SK-N-SH treated with all-trans-retinoic acid at 6 μM for 48 hours (cell line): ENCODE data around the gene BTNL9.

ENCODE experiments used
- ATAC-seq: fragments of 200-7000 bp; cut with Tn5 transposase; 3 replicates; pipeline ENCODE4 v1.9.1; 2020; ENCODE audit warnings: mild to moderate bottlenecking, moderate library complexity
- ARNTL ChIP-seq: fragments of 450-650 bp; formaldehyde crosslinking; IDR thresholded peaks from 2 replicates; pipeline ENCODE4 v1.5.0; 2020; ENCODE audit warnings: low read depth, mild to moderate bottlenecking, moderate library complexity, borderline replicate concordance
- BACH2 ChIP-seq: fragments of 250-450 bp; sonication (Bioruptor Pico); IDR thresholded peaks from 2 replicates; pipeline ENCODE4 v1.9.0; 2021; ENCODE audit warnings: mild to moderate bottlenecking, borderline replicate concordance
- CSDC2 ChIP-seq: fragments of 250-450 bp; sonication (Bioruptor Pico); IDR thresholded peaks from 2 replicates; pipeline ENCODE4 v1.5.0; 2020; ENCODE audit warnings: mild to moderate bottlenecking, moderate library complexity
- ESRRG ChIP-seq: fragments of 250-450 bp; sonication (Bioruptor Pico); IDR thresholded peaks from 2 replicates; pipeline ENCODE4 v1.6.1; 2021; ENCODE audit warnings: mild to moderate bottlenecking
- GLIS3 ChIP-seq: fragments of 250-450 bp; sonication (Bioruptor Pico); IDR thresholded peaks from 2 replicates; pipeline ENCODE4 v1.5.0; 2020; ENCODE audit warnings: mild to moderate bottlenecking, moderate library complexity
- ISL1 ChIP-seq: fragments of 250-450 bp; sonication (Bioruptor Pico); IDR thresholded peaks from 2 replicates; pipeline ENCODE4 v2.1.2; 2022; ENCODE audit warnings: mild to moderate bottlenecking, moderate library complexity
- OSR1 ChIP-seq: fragments of 250-450 bp; sonication (Bioruptor Pico); IDR thresholded peaks from 2 replicates; pipeline ENCODE4 v1.8.0; 2022; ENCODE audit warnings: moderate library complexity, mild to moderate bottlenecking, inconsistent platforms
- PPARA ChIP-seq: fragments of 250-450 bp; sonication (Bioruptor Pico); IDR thresholded peaks from 2 replicates; pipeline ENCODE4 v1.5.0; 2020; ENCODE audit warnings: mild to moderate bottlenecking, borderline replicate concordance
- RARB ChIP-seq: fragments of 250-450 bp; sonication (Bioruptor Pico); IDR thresholded peaks from 2 replicates; pipeline ENCODE4 v1.8.0; 2021; ENCODE audit warnings: mild to moderate bottlenecking, moderate library complexity
- SNAI2 ChIP-seq: fragments of 250-450 bp; sonication (Bioruptor Pico); IDR thresholded peaks from 2 replicates; pipeline ENCODE4 v1.5.0; 2020; ENCODE audit warnings: mild to moderate bottlenecking, moderate library complexity
- TOX ChIP-seq: fragments of 250-450 bp; sonication (Bioruptor Pico); IDR thresholded peaks from 2 replicates; pipeline ENCODE4 v1.8.0; 2021; ENCODE audit warnings: mild to moderate bottlenecking, moderate library complexity, borderline replicate concordance
- ZC3H10 ChIP-seq: fragments of 250-450 bp; sonication (Bioruptor Pico); IDR thresholded peaks from 2 replicates; pipeline ENCODE4 v1.5.1; 2021; ENCODE audit warnings: mild to moderate bottlenecking, moderate library complexity
- ZFP3 ChIP-seq: fragments of 250-450 bp; sonication (Bioruptor Pico); IDR thresholded peaks from 2 replicates; pipeline ENCODE4 v1.5.0; 2020; ENCODE audit warnings: mild to moderate bottlenecking, moderate library complexity
- ZFP30 ChIP-seq: fragments of 450-650 bp; formaldehyde crosslinking; IDR thresholded peaks from 2 replicates; pipeline ENCODE4 v1.5.0; 2022; ENCODE audit warnings: mild to moderate bottlenecking, moderate library complexity
- ZNF565 ChIP-seq: fragments of 450-650 bp; formaldehyde crosslinking; conservative IDR thresholded peaks from 2 replicates; pipeline ENCODE4 v1.5.0; 2020; ENCODE audit warnings: low read depth, mild to moderate bottlenecking, moderate library complexity
- ZNF70 ChIP-seq: fragments of 450-650 bp; formaldehyde crosslinking; IDR thresholded peaks from 2 replicates; pipeline ENCODE4 v1.5.0; 2020; ENCODE audit warnings: mild to moderate bottlenecking, moderate library complexity
- ZNF8 ChIP-seq: fragments of 450-650 bp; formaldehyde crosslinking; IDR thresholded peaks from 2 replicates; pipeline ENCODE4 v1.5.0; 2020; ENCODE audit warnings: mild to moderate bottlenecking, moderate library complexity
- TF ChIP-seq, protein P1 (sequence below): fragments of 250-450 bp; sonication (Bioruptor Pico); IDR thresholded peaks from 2 replicates; pipeline ENCODE4 v1.8.0; 2020; ENCODE audit warnings: mild to moderate bottlenecking, moderate library complexity, borderline replicate concordance
- TF ChIP-seq, protein P2 (sequence below): fragments of 250-450 bp; sonication (Bioruptor Pico); IDR thresholded peaks from 2 replicates; pipeline ENCODE4 v1.5.0; 2020; ENCODE audit warnings: mild to moderate bottlenecking, moderate library complexity
- TF ChIP-seq, protein P3 (sequence below): fragments of 250-450 bp; sonication (Bioruptor Pico); IDR thresholded peaks from 2 replicates; pipeline ENCODE4 v1.5.1; 2020; ENCODE audit warnings: low read depth, mild to moderate bottlenecking, moderate library complexity
- TF ChIP-seq, protein P4 (sequence below): fragments of 250-450 bp; sonication (Bioruptor Pico); IDR thresholded peaks from 2 replicates; pipeline ENCODE4 v1.8.0; 2021; ENCODE audit warnings: low read depth, mild to moderate bottlenecking, moderate library complexity, borderline replicate concordance

BTNL9 gene

DNA sequence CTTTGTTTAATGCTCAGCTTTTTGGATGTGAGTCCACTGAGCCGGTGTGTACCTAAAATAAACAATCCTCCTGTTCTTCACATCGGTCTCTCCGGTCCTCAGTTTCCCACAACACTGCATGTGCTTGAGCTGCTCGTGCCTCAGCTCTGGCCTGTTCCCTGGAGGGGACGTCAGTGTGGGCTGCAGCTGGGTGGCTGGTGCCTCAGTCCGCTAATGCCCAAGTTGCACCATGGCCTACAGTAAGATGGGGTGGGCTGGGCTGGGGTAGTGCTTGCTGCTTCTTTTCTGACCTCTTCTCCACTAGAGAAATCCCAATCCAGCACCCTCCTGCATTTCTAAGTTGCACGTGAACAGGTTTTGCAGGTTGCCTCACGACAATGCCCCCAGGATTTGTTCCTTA is 595 bp upstream of the BTNL9 start:
- ATAC-seq, result no peak
- TF ChIP-seq ZNF565, result no peak
- no peak for TF ChIP-seq OSR1
- TF ChIP-seq TOX, result no peak
- TF ChIP-seq ZFP30, result no peak
- no peak for TF ChIP-seq ARNTL (CRISPR knock-in tag)
- TF ChIP-seq, protein P1, sequence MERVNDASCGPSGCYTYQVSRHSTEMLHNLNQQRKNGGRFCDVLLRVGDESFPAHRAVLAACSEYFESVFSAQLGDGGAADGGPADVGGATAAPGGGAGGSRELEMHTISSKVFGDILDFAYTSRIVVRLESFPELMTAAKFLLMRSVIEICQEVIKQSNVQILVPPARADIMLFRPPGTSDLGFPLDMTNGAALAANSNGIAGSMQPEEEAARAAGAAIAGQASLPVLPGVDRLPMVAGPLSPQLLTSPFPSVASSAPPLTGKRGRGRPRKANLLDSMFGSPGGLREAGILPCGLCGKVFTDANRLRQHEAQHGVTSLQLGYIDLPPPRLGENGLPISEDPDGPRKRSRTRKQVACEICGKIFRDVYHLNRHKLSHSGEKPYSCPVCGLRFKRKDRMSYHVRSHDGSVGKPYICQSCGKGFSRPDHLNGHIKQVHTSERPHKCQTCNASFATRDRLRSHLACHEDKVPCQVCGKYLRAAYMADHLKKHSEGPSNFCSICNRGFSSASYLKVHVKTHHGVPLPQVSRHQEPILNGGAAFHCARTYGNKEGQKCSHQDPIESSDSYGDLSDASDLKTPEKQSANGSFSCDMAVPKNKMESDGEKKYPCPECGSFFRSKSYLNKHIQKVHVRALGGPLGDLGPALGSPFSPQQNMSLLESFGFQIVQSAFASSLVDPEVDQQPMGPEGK, result no peak

DNA sequence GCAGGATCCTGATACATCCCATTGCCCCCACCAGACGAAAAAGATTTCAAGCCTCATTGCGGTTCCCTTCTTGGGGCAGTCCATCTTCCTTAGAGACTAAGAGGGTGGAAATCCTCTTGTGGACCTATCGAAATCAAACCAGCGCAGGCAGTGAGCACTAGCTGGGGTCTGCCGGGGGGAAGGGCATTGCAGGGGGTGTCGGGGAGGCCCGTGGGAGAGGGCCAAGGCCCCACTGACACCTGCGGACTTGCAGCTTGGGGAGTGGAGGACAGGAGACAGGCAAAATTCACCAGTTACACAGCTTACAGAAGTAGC is 522 bp downstream of the BTNL9 start:
- no peak for TF ChIP-seq TOX
- TF ChIP-seq ZNF8 (CRISPR knock-in tag), result no peak
- no peak for TF ChIP-seq PPARA (CRISPR knock-in tag)
- TF ChIP-seq ARNTL (CRISPR knock-in tag), result no peak
- no peak for TF ChIP-seq ZNF70
- TF ChIP-seq, protein P1, result no peak
- no peak for TF ChIP-seq BACH2 (CRISPR knock-in tag)
- TF ChIP-seq CSDC2 (CRISPR knock-in tag), result no peak
- TF ChIP-seq ZNF565, result no peak
- TF ChIP-seq, protein P2, sequence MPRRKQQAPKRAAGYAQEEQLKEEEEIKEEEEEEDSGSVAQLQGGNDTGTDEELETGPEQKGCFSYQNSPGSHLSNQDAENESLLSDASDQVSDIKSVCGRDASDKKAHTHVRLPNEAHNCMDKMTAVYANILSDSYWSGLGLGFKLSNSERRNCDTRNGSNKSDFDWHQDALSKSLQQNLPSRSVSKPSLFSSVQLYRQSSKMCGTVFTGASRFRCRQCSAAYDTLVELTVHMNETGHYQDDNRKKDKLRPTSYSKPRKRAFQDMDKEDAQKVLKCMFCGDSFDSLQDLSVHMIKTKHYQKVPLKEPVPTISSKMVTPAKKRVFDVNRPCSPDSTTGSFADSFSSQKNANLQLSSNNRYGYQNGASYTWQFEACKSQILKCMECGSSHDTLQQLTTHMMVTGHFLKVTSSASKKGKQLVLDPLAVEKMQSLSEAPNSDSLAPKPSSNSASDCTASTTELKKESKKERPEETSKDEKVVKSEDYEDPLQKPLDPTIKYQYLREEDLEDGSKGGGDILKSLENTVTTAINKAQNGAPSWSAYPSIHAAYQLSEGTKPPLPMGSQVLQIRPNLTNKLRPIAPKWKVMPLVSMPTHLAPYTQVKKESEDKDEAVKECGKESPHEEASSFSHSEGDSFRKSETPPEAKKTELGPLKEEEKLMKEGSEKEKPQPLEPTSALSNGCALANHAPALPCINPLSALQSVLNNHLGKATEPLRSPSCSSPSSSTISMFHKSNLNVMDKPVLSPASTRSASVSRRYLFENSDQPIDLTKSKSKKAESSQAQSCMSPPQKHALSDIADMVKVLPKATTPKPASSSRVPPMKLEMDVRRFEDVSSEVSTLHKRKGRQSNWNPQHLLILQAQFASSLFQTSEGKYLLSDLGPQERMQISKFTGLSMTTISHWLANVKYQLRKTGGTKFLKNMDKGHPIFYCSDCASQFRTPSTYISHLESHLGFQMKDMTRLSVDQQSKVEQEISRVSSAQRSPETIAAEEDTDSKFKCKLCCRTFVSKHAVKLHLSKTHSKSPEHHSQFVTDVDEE (CRISPR knock-in tag), result no peak
- TF ChIP-seq ISL1 (CRISPR knock-in tag), result no peak
- no peak for TF ChIP-seq RARB (CRISPR knock-in tag)
- TF ChIP-seq, protein P3, sequence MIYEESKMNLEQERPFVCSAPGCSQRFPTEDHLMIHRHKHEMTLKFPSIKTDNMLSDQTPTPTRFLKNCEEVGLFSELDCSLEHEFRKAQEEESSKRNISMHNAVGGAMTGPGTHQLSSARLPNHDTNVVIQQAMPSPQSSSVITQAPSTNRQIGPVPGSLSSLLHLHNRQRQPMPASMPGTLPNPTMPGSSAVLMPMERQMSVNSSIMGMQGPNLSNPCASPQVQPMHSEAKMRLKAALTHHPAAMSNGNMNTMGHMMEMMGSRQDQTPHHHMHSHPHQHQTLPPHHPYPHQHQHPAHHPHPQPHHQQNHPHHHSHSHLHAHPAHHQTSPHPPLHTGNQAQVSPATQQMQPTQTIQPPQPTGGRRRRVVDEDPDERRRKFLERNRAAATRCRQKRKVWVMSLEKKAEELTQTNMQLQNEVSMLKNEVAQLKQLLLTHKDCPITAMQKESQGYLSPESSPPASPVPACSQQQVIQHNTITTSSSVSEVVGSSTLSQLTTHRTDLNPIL, result no peak
- TF ChIP-seq ZFP3 (CRISPR knock-in tag), result no peak
- TF ChIP-seq SNAI2, result no peak
- TF ChIP-seq ESRRG (CRISPR knock-in tag), result no peak
- no peak for TF ChIP-seq ZC3H10
- TF ChIP-seq GLIS3 (CRISPR knock-in tag), result no peak
- TF ChIP-seq, protein P4, sequence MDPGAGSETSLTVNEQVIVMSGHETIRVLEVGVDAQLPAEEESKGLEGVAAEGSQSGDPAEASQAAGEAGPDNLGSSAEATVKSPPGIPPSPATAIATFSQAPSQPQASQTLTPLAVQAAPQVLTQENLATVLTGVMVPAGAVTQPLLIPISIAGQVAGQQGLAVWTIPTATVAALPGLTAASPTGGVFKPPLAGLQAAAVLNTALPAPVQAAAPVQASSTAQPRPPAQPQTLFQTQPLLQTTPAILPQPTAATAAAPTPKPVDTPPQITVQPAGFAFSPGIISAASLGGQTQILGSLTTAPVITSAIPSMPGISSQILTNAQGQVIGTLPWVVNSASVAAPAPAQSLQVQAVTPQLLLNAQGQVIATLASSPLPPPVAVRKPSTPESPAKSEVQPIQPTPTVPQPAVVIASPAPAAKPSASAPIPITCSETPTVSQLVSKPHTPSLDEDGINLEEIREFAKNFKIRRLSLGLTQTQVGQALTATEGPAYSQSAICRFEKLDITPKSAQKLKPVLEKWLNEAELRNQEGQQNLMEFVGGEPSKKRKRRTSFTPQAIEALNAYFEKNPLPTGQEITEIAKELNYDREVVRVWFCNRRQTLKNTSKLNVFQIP (CRISPR knock-in tag), result no peak
- TF ChIP-seq, all 23 proteins: peak for 0

DNA sequence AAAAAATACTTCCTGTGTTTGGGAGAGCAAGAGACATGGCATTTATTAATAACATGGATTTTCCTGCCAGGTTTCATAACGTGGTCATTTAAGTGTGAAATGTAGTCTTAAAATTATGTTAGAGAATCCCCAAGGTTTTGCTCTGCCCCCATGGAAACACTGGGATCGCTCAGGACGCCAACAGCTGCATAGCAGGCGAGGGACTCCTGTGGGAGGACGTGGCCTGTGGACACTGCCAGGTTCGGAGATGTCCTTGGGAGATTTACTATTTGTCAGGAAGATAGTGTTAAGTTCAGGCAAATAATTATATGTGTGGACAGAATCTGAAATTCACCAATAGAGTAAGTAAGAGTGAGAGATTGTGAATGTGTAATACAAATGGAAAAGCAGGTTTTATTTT is 977 bp downstream of the BTNL9 start:
- TF ChIP-seq ZNF565, result no peak
- no peak for TF ChIP-seq ZNF70
- TF ChIP-seq ZFP3 (CRISPR knock-in tag), result no peak
- TF ChIP-seq, protein P3, result no peak
- TF ChIP-seq, protein P1, result no peak
- no peak for TF ChIP-seq BACH2 (CRISPR knock-in tag)
- TF ChIP-seq, protein P2 (CRISPR knock-in tag), result no peak
- no peak for TF ChIP-seq OSR1
- TF ChIP-seq RARB (CRISPR knock-in tag), result no peak
- TF ChIP-seq CSDC2 (CRISPR knock-in tag), result no peak
- TF ChIP-seq ARNTL (CRISPR knock-in tag), result no peak
- TF ChIP-seq PPARA (CRISPR knock-in tag), result no peak
- no peak for ATAC-seq

More for the DNA sequence above, 522 bp downstream of the BTNL9 start:
- no peak for ATAC-seq
